ENCODE results near the gene GAS2L2. TPM values are rescaled to one million over a fixed set of nuclear protein-coding genes. Genes with fewer than 3 reads are reported as not detected.

The GAS2L2 gene
- total RNA-seq, 1 donor from 2014 or later: 0.17 TPM

GRCh38 chr17:35745246-35745645 lies 7.8 kb downstream of the GAS2L2 start:
- DNase-seq: no peak

GRCh38 chr17:35744830-35745229 lies 8.2 kb downstream of the GAS2L2 start:
- DNase-seq: no peak

- DNase-seq: peak; percentile 60
Observed at GRCh38 chr17:35743626-35744328, 9.3 kb downstream of the GAS2L2 start.

GRCh38 chr17:35742896-35743477 lies 10.1 kb downstream of the GAS2L2 start:
- DNase-seq: no peak

GRCh38 chr17:35742496-35742895 lies 10.5 kb downstream of the GAS2L2 start:
- no peak for DNase-seq

GRCh38 chr17:35740997-35741931 lies 11.8 kb downstream of the GAS2L2 start:
- peak; percentile 17 for DNase-seq

DNA sequence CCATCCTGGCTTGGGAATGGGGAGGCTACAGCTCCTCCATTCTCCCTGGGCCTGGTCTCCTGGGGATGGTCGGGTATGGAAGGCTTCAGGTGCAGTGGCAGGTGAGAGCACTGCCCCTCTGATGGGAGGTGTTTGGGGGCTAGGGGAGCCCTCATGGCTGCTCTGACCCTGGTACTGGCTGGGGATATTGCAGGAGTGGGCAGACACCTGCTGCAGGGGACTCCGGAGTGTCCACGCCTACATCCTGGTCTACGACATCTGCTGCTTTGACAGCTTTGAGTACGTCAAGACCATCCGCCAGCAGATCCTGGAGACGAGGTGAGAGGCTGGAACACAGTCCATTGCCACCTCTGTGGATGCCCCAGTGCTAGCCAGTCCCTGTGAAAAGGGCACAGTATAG lies 12.8 kb downstream of the GAS2L2 start:
- DNase-seq: no peak

DNA sequence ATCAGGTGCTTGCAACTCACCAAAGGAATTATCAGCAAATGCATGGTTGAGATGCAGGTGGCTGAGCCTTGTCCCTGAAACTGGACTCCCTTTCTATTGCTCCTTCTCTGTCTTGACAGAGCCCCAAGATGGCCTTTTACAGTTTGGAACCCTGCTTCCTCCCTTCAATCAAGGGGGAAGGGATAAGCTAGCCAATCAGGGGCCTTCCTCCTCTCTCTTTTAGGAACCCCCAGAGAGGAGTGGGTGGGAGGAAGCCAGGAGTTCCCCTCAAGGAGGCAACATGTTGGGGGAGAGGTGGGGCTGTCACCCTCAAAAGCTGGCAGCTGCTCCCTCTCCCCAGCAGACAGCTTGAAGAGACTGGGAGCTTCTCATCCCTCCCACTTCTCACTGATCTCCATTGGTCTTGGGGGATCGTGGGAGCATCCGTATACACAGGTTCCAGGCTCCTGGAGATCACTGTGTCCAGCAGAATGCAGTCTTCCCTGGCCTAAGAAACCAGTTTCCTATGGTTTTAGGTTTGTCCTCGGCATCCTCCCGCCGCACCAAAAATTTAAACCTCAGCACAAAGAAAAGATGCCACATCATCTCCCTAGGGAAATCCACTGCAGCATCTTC lies 14.4 kb downstream of the GAS2L2 start:
- no peak for DNase-seq

DNA sequence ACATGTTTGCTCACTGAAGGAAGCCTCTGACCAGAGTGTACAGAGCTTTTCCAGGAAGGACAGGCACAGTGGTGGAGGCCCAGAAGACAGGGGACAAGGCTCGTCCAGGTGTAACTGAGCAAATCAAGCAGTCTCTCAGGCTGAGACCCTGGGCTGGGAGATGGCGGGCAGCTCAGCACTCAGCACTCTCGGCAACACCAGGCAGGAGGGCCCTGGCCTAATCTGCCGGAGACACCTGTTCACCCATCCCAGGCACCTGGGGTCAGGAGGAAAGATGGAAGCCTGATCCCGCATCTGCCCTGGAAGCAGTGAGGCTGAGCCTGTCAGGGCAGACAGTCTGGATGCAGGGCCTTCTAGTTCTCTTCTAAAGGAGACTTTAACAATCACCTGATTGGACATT lies 16.8 kb downstream of the GAS2L2 start:
- DNase-seq: no peak

GRCh38 chr17:35735036-35735805 lies 17.8 kb downstream of the GAS2L2 start:
- no peak for DNase-seq

DNA sequence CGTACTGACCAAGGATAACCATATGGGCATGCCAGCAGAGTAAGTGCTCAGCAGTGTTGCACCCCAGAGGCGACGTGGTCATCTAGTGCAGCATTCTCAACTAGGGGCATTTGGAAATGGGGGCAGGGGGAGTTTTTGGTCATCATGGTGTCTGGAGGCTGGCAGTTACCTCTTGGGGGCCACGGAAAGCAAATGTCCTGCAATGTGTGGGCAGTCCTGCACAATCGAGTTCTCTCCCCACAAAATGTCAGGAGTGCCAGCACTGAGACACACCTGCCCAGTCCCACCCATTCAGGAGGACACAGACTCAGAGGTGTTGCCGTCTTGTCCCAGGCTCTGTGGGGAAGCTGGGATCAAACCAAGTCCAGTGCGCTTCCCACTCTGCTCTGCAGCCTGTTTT lies 18.6 kb downstream of the GAS2L2 start:
- no peak for DNase-seq

DNA sequence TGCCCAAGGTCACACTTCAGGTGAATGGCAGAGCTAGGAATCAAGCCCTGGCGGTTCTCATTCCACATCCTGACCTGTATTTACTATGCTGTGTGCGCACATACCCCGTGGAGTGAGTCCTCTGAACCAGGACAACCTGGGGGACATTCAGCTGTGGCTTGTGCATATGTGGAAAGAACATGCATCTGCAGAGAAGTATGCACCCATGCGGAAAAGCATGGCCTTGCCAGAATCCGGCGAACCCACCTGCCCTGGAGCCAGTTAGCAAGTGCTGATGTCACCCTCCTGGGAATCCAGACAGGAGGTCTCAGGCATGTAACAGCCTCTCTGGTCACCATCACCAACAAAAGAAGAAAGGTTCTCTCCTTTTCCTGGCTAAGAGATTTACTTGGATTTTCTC lies 19.7 kb downstream of the GAS2L2 start:
- DNase-seq: no peak

DNA sequence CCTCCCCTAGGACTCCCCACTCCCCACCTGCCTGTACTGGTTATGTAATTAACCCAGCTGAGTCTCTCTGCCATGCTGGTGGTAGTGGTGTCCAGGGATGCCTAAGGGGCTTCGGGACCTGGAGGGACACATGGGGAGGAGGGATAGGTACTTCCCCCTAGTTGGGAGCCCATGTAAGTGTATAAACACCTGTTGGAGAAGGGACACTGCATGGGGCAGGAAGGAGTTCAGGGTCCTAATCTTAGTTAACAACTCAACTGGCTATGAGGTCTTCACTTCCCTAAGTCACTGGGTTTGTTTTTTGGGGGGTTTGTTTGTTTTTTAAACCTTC lies 20.3 kb downstream of the GAS2L2 start:
- no peak for DNase-seq

GRCh38 chr17:35731917-35732805 lies 20.9 kb downstream of the GAS2L2 start:
- no peak for DNase-seq

DNA sequence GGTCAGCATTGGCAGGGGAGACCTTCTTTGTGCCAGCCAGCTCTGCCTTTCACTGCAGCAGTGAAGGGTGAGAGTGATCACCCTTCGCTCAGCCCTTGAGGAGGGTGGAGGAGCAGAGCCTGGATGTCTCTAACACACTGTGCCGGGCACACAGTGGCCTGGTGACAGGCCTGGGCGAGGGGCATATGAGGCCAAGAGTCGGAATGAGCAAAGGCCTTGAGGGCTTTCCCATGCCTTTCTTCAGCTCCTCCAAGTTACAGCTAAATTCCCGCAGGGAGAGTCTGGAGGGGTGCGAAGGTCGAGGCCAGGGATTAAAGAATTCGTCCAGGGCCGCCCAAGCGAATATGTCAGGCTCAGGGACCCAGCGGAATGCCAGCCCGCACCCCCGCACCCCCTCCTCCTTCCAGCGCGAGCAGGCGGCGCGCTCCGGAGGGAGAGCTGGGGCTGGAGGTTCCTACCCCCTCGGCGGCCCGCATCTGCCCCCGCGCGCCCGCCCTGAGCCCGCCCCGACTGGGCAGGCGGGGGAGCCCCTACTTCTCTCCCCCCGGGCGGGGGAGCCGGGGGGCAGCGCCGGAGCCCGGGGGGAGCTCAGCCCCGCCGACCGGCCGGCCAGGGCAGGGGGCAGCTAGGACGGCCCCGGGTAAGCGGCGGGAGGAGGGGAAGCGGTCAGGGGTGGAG lies 21.7 kb downstream of the GAS2L2 start, which contains the start of gene RASL10B:
Gene RASL10B, plus strand, starts transcription at position 401 of the 678 bp plus-strand sequence. CDS start 3,546 bp downstream, outside the sequence.
- peak; percentile 55 for DNase-seq

- DNase-seq: no peak
Observed at GRCh38 chr17:35730400-35731005, 22.5 kb downstream of the GAS2L2 start.

GRCh38 chr17:35729405-35729833 lies 23.6 kb downstream of the GAS2L2 start:
- no peak for DNase-seq

DNA sequence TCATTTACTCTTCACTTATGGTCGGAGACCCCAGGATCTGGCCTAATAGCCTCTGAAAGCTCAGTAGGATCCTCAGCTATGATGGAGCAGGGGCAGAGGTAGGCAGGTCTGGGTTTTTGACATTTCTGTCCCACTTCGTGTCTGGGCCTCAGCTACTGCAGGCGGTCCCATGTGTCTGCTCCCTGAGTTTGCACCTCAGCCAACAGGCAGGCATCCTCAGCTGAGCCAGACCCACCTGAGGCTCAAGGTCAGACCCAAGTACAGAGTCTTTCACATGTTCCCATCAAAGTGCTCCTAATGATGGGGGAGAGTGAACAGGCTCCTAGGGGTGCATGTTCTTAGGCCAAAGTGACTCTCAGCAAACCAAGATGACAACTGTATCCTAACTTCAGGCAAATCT lies 24.5 kb downstream of the GAS2L2 start:
- no peak for DNase-seq

DNA sequence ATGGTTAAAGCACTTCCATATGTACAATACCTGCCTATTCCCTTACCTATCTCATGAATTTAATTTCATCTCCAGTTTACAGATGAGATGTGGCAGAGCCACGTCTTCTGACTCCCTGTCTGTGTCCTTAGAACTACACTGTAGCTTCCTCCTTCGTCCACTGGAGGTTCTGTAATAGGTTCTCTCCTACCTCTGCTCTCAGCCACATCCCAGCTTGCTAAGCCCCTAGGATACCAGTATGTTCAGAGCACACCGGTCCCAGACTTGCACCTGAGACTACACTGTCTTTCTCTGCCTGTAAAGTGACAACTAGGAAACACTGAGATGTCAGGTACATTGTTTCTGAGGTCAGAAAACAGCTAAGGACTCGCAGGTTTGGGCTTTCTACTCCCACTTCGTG lies 25.4 kb downstream of the GAS2L2 start:
- no peak for DNase-seq

DNA sequence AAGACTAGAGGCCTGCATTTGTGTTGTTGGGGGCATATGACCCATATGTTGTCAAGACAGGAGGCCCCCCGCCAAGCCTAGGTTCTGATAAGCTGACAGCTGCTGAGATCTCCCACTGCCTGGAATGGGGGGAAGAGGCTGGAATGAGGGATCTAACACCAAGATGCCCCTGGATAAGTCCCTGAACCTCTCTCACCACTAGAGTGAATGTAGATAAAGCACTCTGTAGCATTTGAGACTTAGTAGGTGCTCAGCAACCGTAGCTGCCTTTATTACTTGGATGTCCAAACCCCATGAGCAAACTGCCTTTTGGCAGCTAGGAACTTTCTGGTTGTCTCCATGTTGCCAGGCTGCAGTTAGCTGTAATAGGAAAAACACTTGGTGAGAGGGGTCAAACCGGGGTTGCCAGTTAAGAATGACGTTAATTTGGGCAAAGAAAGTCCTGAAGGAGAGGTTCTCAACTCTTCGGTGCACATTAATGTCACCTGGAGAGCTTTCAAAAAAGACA lies 26.0 kb downstream of the GAS2L2 start:
- DNase-seq: no peak

Measured in dermis blood vessel endothelial cell (primary cell).